Activated CD4-positive, alpha-beta T cell treated with anti-CD3 and anti-CD28 coated beads, Interleukin-2, Interleukin-6, amounts not matched to agents 100 ng/mL and 50 ng/mL, durations not matched to agents 16 hours and 8 hours (primary cell): Measurements from ENCODE around the gene TNRC18.
"Not testable (repeated sequence)": the region's sequence is repeated elsewhere in the genome, so short reads cannot be mapped to it uniquely, and the experiment has no call there.

Experiments used
- DNase-seq: peaks from one replicate; pipeline ENCODE4 v3.0.0-alpha.2; 2020

The TNRC18 gene

DNA sequence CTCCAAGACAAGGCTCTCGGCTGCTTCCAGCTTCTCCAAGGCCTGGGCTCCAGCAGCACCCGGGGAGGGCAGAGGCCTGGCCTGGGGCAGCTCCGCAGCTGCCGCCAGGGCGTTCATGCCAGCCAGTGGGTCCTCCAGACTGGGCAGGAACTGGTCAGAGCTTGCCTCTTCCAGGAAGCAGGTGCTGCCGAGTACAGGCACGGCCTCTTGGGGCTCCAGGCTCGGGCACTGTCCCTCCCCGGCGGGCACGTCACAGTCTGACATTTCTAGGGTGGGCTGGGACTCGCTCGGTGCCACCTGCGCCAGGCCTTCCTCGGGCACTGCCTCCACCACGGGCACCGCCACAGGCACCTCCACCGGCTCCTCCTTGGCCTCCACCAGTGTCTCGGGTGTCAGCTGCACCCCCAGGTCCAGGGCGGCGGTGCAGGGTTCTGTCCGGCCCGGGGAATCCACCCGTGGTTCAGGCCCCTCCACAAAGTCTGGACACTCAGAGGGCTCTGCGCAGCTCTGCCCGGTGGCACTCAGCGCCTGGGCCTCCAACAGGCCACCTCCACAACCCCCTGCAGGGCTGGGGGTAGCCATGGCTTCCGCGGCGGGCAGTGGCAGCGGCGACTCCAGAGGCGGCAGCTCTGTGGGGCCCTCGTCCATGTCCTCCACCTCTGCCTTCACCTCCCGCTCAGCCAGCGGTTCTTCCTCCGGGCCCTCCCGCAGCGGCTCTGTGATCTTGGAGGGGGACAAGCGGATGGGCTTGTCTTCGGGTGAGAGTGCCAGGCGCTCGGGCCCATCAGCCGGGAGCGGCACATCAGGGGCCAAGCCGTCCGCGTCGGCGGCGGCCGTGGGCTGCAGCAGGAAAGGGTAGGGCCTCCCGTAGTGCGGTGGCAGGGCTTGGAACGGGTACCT is 52.9 kb downstream of the TNRC18 start:
- DNase-seq: no peak

DNA sequence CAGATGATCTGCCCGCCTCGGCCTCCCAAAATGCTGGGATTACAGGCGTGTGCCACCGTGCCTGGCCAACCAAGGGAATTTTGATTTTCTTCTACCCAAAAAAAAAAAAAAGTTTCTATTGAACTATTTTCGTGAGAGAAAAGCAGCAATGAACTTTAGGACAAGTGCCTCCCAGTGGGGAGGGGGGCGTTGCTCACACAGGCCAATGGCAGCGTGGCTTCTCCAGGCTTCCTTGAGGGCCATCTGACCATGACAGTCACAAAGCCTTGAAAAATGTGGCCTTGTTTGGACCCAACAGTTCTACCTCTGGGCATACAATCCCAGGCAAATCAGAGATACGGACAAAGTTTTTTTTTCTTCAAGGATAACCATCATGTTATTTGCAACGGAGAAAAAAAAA is 56.0 kb downstream of the TNRC18 start:
- DNase-seq: no peak

DNA sequence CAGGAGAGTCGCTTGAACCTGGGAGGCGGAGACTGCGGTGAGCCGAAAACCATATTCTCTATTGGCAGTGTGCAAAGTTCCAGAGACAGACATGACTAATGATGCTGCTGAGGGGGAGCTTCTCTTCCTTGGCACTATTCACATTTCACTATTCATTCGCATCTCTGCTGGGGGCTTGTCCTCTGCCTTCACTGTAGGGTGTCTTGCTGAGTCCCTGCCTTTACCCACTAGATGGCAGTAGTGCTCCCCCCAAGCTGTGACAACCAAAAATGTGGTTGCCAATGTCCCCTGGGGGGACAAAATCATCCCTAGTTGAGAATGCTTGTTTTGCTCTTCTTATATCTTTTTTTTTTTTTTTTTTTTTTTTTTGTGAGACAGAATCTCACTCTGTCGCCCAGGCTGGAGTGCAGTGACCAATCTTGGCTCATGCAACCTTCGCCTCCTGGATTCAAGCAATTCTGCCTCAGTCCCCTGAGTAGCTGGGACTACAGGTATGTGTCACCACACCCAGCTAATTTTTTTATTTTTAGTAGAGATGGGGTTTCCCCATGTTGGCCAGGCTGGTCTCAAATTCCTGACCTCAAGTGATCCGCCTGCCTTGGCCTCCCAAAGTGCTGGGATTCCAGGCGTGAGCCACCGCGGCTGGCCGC is 57.5 kb downstream of the TNRC18 start:
- DNase-seq: peak; percentile 80

DNA sequence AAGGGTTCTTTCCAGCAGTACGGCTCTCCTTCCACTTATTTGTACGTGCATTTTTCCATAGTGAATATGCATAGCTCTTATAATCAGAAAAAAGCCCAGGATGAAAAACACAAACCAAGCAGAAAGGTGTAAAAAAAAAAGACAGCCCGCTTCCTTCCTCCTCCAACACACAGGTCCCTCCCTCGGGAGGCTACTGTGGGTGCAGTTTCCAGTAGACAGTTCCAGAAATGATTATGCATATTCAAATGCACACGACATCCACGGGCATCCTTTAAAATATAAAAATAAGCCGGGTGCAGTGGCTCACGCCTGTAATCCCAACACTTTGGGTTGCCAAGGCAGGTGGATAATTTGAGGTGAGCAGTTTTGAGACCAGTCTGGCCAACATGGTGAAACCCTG is 59.9 kb downstream of the TNRC18 start:
- peak; percentile 67 for DNase-seq

DNA sequence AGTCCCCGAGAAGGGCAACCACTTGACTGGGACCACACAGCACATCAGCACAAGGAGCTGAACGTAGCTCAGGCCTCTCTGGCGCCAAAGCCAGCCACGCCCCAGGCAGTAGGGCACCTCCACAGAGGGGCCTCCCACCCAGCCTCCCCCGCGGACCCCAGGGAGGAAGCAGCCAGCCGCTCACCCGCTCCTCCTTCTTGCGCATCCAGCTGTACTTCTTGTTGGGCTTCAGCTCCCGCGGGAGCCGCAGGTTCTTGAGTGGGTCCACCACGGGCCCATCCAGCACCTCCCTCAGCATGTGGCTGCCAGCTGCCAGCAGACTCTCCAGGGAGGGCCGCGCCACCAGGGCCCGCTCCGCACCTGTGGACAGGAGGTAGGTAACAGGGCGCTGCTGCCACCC is 61.2 kb downstream of the TNRC18 start:
- no peak for DNase-seq

DNA sequence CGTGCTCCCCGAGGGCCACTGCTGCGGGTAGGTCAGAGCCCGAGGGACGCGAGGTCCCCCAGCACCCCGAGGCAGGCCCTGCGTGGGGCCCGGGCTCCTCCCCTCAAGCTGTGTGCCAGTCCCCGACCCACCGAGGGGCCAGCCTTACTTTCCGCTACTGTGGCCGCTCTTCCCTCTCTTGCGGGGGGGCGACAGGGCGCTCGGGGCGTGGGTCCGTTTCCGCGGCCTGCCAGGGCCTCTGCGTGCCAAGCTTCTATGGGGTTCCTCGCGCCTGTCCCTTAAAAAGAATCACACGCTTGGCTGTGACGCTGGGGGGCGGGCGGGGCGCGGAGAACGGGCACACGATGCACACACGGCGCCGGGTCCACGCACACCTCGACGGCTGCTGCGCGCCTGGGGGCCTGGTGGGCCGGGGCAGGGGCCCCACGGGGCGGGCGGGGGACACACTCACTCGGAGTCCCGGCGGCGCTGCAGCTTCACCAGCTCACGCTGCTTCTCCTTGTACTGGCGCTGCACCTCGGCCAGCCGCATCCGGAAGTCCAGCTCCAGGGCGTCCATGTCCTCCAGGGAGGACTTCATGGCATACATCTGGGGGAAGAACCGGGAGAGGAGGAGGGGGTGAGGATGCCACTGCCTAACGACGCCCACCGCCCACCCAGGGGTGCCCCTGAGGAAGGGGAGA is 62.0 kb downstream of the TNRC18 start:
- DNase-seq: no peak

DNA sequence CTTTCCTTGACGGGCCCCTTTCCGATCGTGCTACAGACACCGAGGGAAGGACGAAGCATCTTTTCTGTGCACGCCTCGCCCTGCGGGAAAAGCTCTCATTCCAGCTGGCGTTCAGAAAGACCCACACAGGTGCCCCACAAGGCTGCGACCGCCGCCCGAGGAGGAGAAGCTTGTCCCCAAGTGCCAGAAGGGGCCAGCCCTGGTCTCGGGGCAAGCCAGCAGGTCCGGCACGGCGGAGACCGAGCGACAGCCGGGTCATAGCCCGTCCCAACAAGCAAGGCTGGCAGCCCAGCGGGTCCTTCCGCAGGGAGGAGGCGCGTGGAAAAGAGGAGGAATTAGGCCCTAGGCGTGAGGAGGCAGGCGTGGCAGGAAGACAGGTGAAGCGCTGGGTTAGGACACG is 62.7 kb downstream of the TNRC18 start:
- DNase-seq: no peak

DNA sequence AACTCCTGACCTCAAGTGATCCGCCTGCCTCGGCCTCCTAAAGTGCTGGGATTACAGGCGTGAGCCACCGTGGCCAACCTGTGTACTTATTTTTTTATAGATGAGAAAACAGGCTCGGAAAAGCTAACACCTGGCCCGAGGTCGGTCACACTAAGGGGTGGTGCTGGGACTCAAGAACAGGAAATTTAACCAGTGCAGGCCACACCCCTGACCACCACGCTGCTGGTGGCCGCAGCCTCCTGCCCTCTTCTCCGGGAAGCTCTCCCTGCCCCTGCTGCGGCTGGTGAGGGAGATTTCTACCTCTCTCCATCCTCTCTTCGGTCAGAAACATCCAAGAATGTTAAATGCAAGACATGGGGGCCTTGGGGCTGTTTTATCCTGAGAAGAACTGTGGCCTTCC is 63.2 kb downstream of the TNRC18 start:
- no peak for DNase-seq

DNA sequence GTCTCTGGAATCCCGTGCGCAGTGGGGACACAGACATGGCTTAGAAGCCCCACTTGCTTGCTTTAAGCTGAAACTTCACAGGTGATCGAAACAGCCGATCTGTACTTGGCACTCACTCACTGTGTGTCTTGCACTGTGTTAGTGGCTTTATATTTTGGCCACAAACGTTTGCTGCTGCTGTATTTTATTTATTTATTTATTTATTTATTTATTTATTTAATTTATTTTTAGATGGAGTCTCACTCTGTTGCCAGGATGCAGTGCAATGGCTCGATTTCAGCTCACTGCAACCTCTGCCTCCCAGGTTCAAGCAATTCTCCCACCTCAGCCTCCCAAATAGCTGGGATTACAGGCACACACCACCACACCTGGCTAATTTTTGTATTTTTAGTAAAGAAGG is 63.6 kb downstream of the TNRC18 start:
- DNase-seq: not testable (repeated sequence)

DNA sequence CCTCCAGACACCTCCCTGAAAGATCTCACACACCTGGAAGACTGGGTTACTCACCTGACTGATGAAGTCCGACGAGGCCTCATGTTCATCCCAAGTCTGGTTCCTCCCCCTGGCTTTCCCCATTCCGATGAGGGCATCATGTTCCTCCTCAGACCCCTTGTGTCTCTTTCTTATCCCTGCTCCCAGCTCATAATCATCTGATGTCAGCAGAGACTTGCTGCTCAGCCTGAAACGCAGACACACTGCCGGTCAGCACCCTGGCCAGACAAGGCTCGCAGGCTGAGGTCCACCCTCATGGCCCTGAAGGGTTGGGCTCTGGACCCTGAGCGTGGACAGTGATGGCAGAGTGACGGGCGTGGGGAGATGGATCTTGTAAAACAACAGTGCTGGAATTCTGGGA is 64.3 kb downstream of the TNRC18 start:
- no peak for DNase-seq

DNA sequence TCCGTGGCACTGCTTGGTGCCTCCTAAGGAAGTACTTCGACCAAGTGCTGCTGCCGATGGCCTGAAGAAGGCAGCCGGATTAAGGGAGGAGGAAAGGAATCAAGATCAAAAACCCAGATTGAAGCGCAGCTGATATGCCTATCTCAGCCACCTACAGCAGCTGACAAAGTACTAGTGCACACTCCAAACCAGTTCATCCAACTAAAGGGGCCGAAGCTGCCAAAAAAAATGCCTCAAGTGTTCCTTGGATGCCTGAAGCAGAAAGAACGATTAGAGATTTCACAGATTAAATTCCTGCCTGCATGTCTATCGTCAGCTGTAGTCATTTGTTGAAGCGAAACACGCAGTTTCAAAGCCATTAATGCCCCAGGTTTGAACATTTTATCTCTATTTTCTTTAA is 65.7 kb downstream of the TNRC18 start:
- no peak for DNase-seq

DNA sequence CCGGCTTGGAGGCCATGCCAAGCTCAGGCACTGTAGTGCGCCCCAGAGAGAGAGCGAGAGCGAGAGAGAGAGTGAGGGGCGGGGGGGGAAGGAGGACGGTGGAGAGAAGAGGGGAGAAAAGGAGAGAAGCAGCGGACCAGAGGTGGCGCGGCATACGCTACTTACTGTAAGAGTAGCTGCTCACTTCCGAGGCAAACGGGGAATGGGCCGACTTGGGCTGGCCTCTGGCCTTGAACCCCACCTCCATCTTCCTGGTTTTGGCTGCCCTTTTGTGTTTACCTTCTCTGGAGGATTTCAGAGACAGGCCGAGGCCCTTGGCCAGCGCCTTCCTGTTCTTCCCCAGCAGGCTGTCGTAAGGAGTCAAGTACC is 66.9 kb downstream of the TNRC18 start:
- no peak for DNase-seq

DNA sequence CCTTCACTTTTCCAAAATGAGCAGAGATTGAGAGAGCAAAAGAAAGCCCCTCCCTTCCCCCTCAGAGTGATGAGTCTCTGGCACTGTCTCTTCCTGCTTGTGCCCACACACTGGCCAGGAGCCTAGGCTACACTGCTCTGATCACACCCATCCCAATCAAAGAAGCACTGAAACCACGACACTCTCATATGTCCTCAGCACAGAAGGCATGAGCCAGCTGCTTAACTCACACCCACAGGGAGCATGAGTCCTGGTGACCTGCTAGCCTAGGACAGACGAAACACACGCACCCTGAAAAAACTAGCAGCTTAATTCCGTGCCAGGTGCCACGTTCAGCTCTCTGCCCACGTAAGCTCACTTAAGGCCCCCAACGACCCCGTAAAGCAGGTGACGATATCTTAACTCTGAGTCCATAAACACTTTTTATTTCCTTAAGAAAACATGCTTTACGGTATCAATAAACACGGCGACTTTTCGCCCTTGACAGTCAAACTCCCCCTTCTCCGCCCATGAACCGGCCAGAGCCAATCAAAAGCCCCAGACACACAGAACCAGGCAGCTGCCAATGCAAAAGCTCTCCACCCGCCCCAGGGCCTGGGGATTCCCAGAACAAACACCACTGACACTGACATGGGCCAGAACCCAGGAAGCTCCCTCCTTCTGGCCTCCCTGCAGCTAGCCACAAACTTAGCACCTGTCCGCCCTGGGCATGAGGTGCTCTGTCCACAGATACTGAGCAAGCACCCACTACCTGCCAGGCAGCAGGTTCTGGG is 69.0 kb downstream of the TNRC18 start:
- DNase-seq: no peak

DNA sequence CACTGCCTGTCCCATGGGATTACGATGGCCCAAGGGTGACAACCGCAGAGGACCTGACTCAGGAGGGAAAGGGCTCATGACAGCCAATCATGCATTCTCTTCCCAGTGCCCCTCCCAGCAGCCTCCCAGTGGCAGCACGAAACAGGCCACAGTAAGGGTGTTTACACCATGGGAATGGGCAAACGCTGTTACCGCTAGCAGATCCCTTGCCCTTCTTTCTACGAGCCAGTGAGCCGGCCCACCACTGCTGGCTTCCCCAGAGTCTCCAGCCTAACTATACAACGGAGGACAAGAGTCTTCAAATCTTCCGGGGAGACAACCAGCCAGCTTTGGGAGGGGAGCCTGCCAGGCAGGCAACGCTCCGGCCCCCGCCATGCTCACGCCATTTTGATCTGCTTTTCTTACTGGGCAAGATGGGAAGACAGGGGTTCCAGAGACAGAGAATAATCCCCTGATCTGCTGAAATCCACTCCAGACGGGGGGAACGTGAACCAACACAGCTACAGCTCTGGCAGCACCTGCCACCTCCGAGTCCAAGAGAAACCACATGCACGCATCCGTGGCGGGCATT is 71.1 kb downstream of the TNRC18 start:
- DNase-seq: no peak

DNA sequence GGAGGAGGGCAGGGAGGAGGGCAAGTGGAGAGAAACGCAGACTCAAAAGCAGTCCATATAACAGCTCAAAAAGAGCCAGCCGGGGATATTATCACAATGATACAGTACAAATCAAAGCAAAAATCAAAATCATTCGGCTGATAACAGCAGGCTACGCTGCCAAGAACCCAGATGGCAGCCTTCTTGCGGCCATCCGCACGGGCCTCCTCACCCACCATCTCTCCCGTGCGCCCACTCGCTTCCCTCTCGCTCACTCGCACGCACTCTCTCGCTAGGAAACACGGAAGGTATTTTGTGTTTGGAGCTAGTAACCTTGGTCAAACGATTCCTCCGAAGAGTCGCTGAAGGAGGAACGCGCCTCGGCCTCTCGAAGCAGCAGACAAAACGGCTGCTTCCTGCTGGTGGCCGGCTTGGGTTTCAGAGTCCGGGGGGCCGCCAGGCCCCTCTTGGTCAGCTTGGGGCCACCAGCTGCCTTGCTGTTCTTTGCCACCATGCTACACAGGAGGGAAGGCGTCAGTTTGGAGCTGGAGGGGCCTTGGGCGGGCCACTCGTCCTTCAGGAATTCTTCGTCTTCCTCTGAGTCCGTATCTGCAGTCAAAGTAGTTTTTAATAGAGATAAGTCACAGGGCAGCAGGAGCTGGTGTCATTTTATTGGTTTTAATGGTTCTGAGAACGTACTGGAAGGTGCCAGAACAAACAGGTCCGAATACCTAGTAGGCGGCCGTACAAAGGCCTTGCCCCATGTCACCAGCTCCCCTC is 71.9 kb downstream of the TNRC18 start:
- no peak for DNase-seq

DNA sequence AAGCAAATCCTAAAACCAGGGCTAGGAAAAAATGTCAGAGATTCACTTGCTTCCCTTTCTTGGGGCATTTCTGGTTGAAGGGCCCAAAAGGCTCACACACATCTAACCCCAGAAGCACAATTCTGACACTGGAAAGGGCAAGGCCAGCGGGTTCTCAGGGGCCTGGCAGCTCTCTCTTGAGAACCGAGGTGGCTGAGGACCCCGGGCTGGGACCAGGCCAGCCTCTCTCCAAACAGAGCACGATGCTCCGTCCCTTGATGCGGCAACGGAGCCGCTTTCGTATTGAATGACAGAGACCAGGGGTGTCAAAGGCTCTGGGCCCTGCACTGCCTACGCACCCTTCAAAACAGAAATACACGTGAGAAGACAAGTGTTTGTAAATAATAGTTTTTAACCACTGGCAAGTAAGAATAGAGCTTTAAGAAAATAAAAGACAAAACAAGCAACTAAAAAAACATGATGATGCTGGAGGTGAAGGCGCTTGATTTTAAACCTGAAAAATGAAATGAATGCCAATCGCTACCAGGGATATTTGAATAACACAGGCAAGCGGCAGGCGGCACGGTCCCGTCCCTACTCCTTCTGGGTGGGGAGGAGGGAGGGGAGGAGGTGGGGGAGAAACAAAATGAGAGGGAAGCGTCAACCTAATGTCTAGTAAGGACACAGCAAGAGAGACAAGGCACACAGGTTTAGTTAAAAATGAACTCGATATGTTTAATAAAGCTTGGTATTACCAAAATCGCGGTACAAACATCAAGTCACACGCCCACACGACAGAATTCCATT is 72.8 kb downstream of the TNRC18 start:
- no peak for DNase-seq

DNA sequence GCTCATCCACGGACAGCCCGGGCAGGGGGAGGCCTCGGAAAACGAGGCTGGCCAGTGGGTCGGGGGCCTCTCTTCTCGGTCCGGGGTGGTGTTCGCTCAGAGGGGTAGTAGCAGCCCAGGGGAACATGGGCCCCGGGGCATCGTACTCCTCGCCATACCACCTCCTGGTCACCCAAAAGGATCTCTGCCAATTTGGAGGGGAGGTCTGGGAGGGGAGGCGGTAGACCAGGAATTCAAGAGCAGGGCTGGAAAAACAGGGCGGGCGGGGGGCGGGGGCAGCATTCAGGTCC is 73.5 kb downstream of the TNRC18 start:
- DNase-seq: no peak

DNA sequence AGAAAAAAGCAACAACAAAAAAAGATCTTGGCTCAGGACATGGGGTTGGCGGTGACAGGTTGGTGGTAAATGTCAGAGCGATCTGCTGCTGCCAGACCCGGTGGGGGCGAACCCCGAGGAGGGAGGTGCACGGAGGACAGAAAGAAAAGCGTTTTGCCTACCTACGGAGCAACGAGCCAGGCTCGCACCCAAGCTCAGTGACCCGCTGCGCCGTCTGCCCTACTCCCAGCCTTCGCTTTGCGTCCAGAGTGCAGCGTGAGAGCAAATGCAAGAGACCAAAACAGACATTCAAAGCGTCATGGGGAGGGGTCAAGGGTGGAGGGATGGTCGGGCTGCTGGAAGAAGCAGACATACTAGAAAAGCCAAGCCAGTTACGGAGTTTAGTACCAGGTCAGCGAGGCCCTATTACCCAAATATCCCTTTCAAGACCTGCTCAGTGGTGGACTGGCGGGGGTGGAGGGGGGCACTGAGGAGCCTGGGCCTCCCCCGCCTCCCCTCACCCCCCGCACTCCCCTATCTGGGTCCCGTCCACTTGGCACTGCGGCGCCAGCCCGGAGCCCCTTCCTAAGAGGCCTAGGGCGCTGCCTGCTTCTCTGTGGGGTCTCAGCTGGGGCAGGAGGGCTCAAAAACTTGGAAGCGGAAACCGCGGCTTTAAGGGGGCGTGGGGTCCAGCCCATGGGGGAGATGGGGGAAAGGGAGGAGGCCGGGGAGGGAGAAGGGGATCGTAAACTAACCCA is 74.0 kb downstream of the TNRC18 start:
- no peak for DNase-seq

DNA sequence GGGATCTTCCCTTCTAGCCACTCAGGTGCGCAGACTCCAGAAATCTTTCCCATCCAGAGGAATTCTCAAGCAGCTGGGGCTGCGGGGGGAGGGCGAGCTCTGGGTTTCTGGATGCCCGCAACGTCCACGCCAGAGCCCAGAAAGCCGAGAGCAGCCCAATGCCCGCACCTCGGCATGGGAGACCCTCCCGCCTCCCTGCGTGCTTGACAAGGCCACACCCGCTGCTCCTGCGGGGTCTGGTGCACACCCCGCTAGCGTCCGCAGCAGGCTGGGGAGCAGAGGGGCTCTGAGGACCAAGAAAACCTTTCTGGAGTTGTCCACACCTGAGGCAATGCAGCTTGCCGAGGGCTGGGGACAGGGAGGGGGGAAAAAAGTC is 74.6 kb downstream of the TNRC18 start:
- no peak for DNase-seq

DNA sequence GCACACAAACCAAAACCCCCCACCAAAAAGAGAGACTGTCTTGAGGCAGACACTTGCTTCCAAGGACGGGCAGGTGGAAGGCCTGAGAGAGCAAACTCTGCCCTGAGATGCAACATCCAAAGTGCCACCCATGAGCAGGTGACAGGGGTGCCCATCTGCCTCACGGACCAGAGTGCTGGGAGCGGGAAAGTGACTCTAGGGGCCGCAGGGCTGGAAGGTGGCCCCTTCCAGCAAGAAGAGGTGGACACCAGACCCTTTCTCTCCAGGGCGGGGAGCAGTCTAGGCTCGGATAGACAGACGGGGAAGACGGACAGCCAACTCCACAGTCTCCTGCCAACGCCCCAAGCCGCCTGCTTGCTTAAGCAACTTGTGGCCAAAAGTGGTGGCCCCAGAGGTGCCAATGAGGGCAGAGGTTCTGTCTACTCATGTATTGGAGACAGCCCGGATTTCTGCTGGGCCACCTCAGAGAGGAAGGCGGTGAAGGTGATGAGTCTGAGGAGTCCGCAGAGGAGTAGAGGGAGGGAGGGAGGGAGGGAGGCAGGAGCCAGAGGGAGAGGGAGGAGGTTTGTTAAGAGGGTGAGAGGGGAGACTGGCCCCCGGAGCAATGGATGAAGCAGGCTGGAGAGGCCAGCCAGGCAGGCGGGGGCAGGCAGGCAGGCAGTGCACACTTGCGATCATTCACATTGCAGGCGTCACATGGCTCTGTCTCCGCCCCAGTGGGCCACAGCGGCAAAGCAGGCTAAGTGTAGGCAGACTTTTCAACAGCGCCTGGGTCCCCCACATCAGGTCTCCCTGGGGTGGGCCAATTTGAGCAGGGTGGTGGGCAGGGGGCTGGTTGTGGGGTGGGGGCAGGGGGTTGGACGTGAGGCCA is 75.3 kb downstream of the TNRC18 start:
- no peak for DNase-seq
